K562 (cell line): ENCODE results near the gene SAP25. TPM values are rescaled to one million over a fixed set of nuclear protein-coding genes. Genes with fewer than 3 reads are reported as not detected.

Experiments used
- C11orf30 ChIP-seq: fragments of 450-650 bp; IDR thresholded peaks from 2 replicates; pipeline ENCODE4 v1.6.1; 2016; ENCODE audit warnings: low read depth, mild to moderate bottlenecking
- CC2D1A ChIP-seq: fragments of 450-650 bp; IDR thresholded peaks from 2 replicates; pipeline ENCODE4 v1.6.1; 2017; ENCODE audit warnings: mild to moderate bottlenecking
- FOXP1 ChIP-seq: sonication (generic); formaldehyde crosslinking; IDR thresholded peaks from 2 replicates; pipeline ENCODE4 v1.8.0; 2022; ENCODE audit warnings: mild to moderate bottlenecking, missing genetic modification reagents
- HMGN3 ChIP-seq: IDR thresholded peaks from 2 replicates; pipeline ENCODE4 v1.6.1; 2011; ENCODE audit warnings: borderline replicate concordance, low read depth, mild to moderate bottlenecking, mixed read lengths, low read length; ENCODE audit not compliant: insufficient read length; ENCODE audit errors: extremely low read depth
- HNRNPK ChIP-seq: fragments of 200-400 bp; formaldehyde crosslinking; IDR thresholded peaks from one replicate; pipeline ENCODE4 v1.6.1; 2018; ENCODE audit warnings: mild to moderate bottlenecking, low read depth, low read length; ENCODE audit not compliant: poor library complexity, severe bottlenecking
- KLF10 ChIP-seq: fragments of 250-450 bp; sonication (Bioruptor Pico); IDR thresholded peaks from 2 replicates; pipeline ENCODE4 v1.6.1; 2021; ENCODE audit warnings: matching md5 sums
- NCOA1 ChIP-seq: fragments of 450-650 bp; IDR thresholded peaks from 2 replicates; pipeline ENCODE4 v1.6.1; 2016; ENCODE audit warnings: low read depth
- POLR3A ChIP-seq: IDR thresholded peaks from 2 replicates; pipeline ENCODE4 v1.6.1; 2011; ENCODE audit warnings: borderline replicate concordance, mild to moderate bottlenecking, moderate library complexity; ENCODE audit not compliant: insufficient read length, insufficient read depth; ENCODE audit errors: extremely low read depth
- PYGO2 ChIP-seq: fragments of 450-650 bp; IDR thresholded peaks from 2 replicates; pipeline ENCODE4 v1.6.1; 2016; ENCODE audit warnings: mild to moderate bottlenecking, missing genetic modification characterization, moderate library complexity, missing compliant biosample characterization
- TAF15 ChIP-seq: fragments of 200-400 bp; formaldehyde crosslinking; IDR thresholded peaks from 2 replicates; pipeline ENCODE4 v1.6.1; 2017; ENCODE audit warnings: mild to moderate bottlenecking, low read depth, low read length, moderate library complexity
- THRB ChIP-seq: fragments of 450-650 bp; formaldehyde crosslinking; conservative IDR thresholded peaks from 2 replicates; pipeline ENCODE4 v1.4.0; 2022; ENCODE audit warnings: mild to moderate bottlenecking, missing genetic modification characterization
- ZBTB17 ChIP-seq: fragments of 450-650 bp; formaldehyde crosslinking; IDR thresholded peaks from 2 replicates; pipeline ENCODE4 v1.4.0; 2020; ENCODE audit warnings: mild to moderate bottlenecking
- ZNF311 ChIP-seq: fragments of 250-450 bp; sonication (Bioruptor Pico); IDR thresholded peaks from 2 replicates; pipeline ENCODE4 v1.4.0; 2020; ENCODE audit warnings: mild to moderate bottlenecking, moderate library complexity
- ZNF324 ChIP-seq: fragments of 250-450 bp; sonication (Bioruptor Pico); IDR thresholded peaks from 2 replicates; pipeline ENCODE4 v1.4.0; 2020; ENCODE audit warnings: mild to moderate bottlenecking
- ZNF778 ChIP-seq: fragments of 450-650 bp; formaldehyde crosslinking; IDR thresholded peaks from 2 replicates; pipeline ENCODE4 v1.4.0; 2020; ENCODE audit warnings: mild to moderate bottlenecking, moderate library complexity
- polyA plus RNA-seq, 8 experiments: library from polyadenylated mRNA; depleted of rRNA in 4 of 8; stranded (reverse) in 5 of 8; unstranded in 3 of 8; fragments of >200 nt; fragmentation: Nextera tagmentation in 2 of 8; fragmentation: Illumina TruSeq in 1 of 8; extraction: Ambion mirVana in 2 of 8; extraction: Trizol in 1 of 8; gene quantifications; 2 replicates each; pipeline versions ENCODE4 v1.2.1 to v1.2.3, GENCODE V29; 2011 to 2014; ENCODE audit warnings: inconsistent platforms in 1 of 8, missing spikeins in 1 of 8
- total RNA-seq, 7 experiments: library from RNA; depleted of rRNA in 6 of 7; stranded (reverse); fragments of >200 nt in 6 of 7; fragmentation: Illumina TruSeq in 2 of 7; extraction: Trizol in 2 of 7; gene quantifications; 2 replicates each; pipeline versions ENCODE4 v1.2.1 to v1.2.3, GENCODE V29; 2011 to 2021; ENCODE audit warnings: low replicate concordance in 1 of 7
- TF ChIP-seq, protein P1 (sequence below): fragments of 450-650 bp; IDR thresholded peaks from 2 replicates; pipeline ENCODE4 v1.6.1; 2016
- TF ChIP-seq, protein P2 (sequence below): fragments of 250-450 bp; sonication (Bioruptor Pico); IDR thresholded peaks from 2 replicates; pipeline ENCODE4 v1.8.0; 2021; ENCODE audit warnings: moderate library complexity, mild to moderate bottlenecking, inconsistent platforms
- TF ChIP-seq, protein P3 (sequence below): sonication (generic); formaldehyde crosslinking; IDR thresholded peaks from 2 replicates; pipeline ENCODE4 v1.8.1; 2023; ENCODE audit warnings: mild to moderate bottlenecking, missing genetic modification reagents
- TF ChIP-seq, protein P4 (sequence below): fragments of 200-800 bp; sonication (Bioruptor generic); IDR thresholded peaks from 2 replicates; pipeline ENCODE4 v1.6.1; 2017; ENCODE audit warnings: missing genetic modification characterization, missing compliant biosample characterization

The SAP25 gene
- total and polyA plus RNA-seq, 9 of the 15 experiments (the other 6 are each of a cell fraction or from before 2014, with no cell fraction given): 0.13 to 5.3 (median 0.78) TPM; not detected in 1

- TF ChIP-seq, protein P1, sequence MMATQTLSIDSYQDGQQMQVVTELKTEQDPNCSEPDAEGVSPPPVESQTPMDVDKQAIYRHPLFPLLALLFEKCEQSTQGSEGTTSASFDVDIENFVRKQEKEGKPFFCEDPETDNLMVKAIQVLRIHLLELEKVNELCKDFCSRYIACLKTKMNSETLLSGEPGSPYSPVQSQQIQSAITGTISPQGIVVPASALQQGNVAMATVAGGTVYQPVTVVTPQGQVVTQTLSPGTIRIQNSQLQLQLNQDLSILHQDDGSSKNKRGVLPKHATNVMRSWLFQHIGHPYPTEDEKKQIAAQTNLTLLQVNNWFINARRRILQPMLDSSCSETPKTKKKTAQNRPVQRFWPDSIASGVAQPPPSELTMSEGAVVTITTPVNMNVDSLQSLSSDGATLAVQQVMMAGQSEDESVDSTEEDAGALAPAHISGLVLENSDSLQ: peak; percentile 100
- TF ChIP-seq THRB: no peak
- TF ChIP-seq HMGN3: no peak
- TF ChIP-seq ZNF311: no peak
- no peak for TF ChIP-seq CC2D1A
- TF ChIP-seq, protein P2, sequence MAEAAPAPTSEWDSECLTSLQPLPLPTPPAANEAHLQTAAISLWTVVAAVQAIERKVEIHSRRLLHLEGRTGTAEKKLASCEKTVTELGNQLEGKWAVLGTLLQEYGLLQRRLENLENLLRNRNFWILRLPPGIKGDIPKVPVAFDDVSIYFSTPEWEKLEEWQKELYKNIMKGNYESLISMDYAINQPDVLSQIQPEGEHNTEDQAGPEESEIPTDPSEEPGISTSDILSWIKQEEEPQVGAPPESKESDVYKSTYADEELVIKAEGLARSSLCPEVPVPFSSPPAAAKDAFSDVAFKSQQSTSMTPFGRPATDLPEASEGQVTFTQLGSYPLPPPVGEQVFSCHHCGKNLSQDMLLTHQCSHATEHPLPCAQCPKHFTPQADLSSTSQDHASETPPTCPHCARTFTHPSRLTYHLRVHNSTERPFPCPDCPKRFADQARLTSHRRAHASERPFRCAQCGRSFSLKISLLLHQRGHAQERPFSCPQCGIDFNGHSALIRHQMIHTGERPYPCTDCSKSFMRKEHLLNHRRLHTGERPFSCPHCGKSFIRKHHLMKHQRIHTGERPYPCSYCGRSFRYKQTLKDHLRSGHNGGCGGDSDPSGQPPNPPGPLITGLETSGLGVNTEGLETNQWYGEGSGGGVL (CRISPR knock-in tag): no peak
- TF ChIP-seq KLF10 (CRISPR knock-in tag): no peak
- no peak for TF ChIP-seq NCOA1
- TF ChIP-seq, protein P3, sequence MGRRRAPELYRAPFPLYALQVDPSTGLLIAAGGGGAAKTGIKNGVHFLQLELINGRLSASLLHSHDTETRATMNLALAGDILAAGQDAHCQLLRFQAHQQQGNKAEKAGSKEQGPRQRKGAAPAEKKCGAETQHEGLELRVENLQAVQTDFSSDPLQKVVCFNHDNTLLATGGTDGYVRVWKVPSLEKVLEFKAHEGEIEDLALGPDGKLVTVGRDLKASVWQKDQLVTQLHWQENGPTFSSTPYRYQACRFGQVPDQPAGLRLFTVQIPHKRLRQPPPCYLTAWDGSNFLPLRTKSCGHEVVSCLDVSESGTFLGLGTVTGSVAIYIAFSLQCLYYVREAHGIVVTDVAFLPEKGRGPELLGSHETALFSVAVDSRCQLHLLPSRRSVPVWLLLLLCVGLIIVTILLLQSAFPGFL (CRISPR knock-in tag): no peak
- TF ChIP-seq, protein P4, sequence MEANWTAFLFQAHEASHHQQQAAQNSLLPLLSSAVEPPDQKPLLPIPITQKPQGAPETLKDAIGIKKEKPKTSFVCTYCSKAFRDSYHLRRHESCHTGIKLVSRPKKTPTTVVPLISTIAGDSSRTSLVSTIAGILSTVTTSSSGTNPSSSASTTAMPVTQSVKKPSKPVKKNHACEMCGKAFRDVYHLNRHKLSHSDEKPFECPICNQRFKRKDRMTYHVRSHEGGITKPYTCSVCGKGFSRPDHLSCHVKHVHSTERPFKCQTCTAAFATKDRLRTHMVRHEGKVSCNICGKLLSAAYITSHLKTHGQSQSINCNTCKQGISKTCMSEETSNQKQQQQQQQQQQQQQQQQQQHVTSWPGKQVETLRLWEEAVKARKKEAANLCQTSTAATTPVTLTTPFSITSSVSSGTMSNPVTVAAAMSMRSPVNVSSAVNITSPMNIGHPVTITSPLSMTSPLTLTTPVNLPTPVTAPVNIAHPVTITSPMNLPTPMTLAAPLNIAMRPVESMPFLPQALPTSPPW: peak; percentile 95
- TF ChIP-seq ZBTB17 (CRISPR knock-in tag): 0 out of 2 replicates have a peak, but pooled peaks have one; percentile 36
- TF ChIP-seq PYGO2 (tag): no peak
- TF ChIP-seq ZNF778 (CRISPR knock-in tag): no peak
- no peak for TF ChIP-seq POLR3A
- TF ChIP-seq HNRNPK: no peak
- no peak for TF ChIP-seq FOXP1 (CRISPR knock-in tag)
- TF ChIP-seq TAF15: no peak
- TF ChIP-seq ZNF324 (CRISPR knock-in tag): no peak
- no peak for TF ChIP-seq C11orf30
Observed at GRCh38 chr7:100586266-100587025, 12.7 kb upstream of the SAP25 start, which contains the start of gene FBXO24 (continued).
